WTC11 (cell line): ENCODE results near the gene HS3ST4. TPM values are rescaled to one million over a fixed set of nuclear protein-coding genes. Genes with fewer than 3 reads are reported as not detected.

Experiments
- ATAC-seq: fragments of 200-7000 bp; cut with Tn5 transposase; 2 replicates; pipeline ENCODE4 v1.10.0; 2021; ENCODE audit warnings: mild to moderate bottlenecking, moderate library complexity
- CTCF ChIA-PET: fragments of 300-600 bp; sonication (Branson Sonifier 250); formaldehyde crosslinking; loops from one replicate; lab custom pipeline; 2021; ENCODE audit warnings: antibody characterized with exemption; lab: Charles Lee
- POLR2A ChIA-PET: fragments of 350-600 bp; sonication (Branson Sonifier 250); formaldehyde crosslinking; loops from one replicate; lab custom pipeline; 2021; ENCODE audit warnings: antibody characterized with exemption; lab: Charles Lee
- DNase-seq: peaks from one replicate; pipeline ENCODE4 v3.0.0; 2021; ENCODE audit warnings: low spot score
- H3K27ac Mint-ChIP-seq: 2 replicates; pipeline ENCODE4 v1.8.0; 2021; ENCODE audit warnings: mixed read lengths
- H3K27me3 Mint-ChIP-seq: 2 replicates; pipeline ENCODE4 v1.8.0; 2021; ENCODE audit warnings: low read depth, mild to moderate bottlenecking, moderate library complexity, mixed read lengths
- H3K36me3 Mint-ChIP-seq: 2 replicates; pipeline ENCODE4 v1.8.0; 2021; ENCODE audit warnings: mixed read lengths
- H3K4me1 Mint-ChIP-seq: 2 replicates; pipeline ENCODE4 v1.8.0; 2022; ENCODE audit warnings: mixed read lengths
- H3K4me3 Mint-ChIP-seq: 2 replicates; pipeline ENCODE4 v1.8.0; 2021; ENCODE audit warnings: mild to moderate bottlenecking, moderate library complexity, mixed read lengths
- H3K9me3 Mint-ChIP-seq: 2 replicates; pipeline ENCODE4 v1.8.0; 2021; ENCODE audit warnings: mixed read lengths
- GABPB1 ChIP-seq: sonication (generic); formaldehyde crosslinking; IDR thresholded peaks from 2 replicates; pipeline ENCODE4 v1.8.1; 2023; ENCODE audit warnings: mild to moderate bottlenecking, missing genetic modification reagents
- GRHL2 ChIP-seq: fragments of 250-450 bp; sonication (Bioruptor Pico); IDR thresholded peaks from 2 replicates; pipeline ENCODE4 v1.8.0; 2022; ENCODE audit warnings: mild to moderate bottlenecking, moderate library complexity; ENCODE audit not compliant: insufficient replicate concordance, severe bottlenecking
- HMGXB4 ChIP-seq: sonication (generic); formaldehyde crosslinking; IDR thresholded peaks from 2 replicates; pipeline ENCODE4 v1.8.1; 2023; ENCODE audit warnings: mild to moderate bottlenecking, moderate library complexity, missing genetic modification reagents
- IRF1 ChIP-seq: sonication (generic); formaldehyde crosslinking; IDR thresholded peaks from 2 replicates; pipeline ENCODE4 v1.8.0; 2023; ENCODE audit warnings: missing genetic modification reagents
- JAZF1 ChIP-seq: fragments of 250-450 bp; sonication (Bioruptor Pico); IDR thresholded peaks from 2 replicates; pipeline ENCODE4 v1.9.0; 2021; ENCODE audit warnings: moderate library complexity, mild to moderate bottlenecking, inconsistent platforms
- PREB ChIP-seq: sonication (generic); formaldehyde crosslinking; IDR thresholded peaks from 2 replicates; pipeline ENCODE4 v1.8.1; 2022; ENCODE audit warnings: mild to moderate bottlenecking, missing genetic modification reagents, moderate library complexity, borderline replicate concordance
- TEAD1 ChIP-seq: sonication (generic); formaldehyde crosslinking; IDR thresholded peaks from 2 replicates; pipeline ENCODE4 v1.8.0; 2022; ENCODE audit warnings: mild to moderate bottlenecking, missing genetic modification reagents
- ZNF263 ChIP-seq: sonication (generic); formaldehyde crosslinking; IDR thresholded peaks from 2 replicates; pipeline ENCODE4 v1.8.1; 2022; ENCODE audit warnings: low read depth, mild to moderate bottlenecking, moderate library complexity, missing genetic modification reagents
- ZNF512 ChIP-seq: sonication (generic); formaldehyde crosslinking; IDR thresholded peaks from 2 replicates; pipeline ENCODE4 v1.8.1; 2022; ENCODE audit warnings: missing genetic modification reagents, borderline replicate concordance
- total RNA-seq: library from RNA; stranded (reverse); gene quantifications from 3 replicates; pipeline ENCODE4 v1.2.3, GENCODE V29; 2021
- TF ChIP-seq, protein P1 (sequence below): sonication (generic); formaldehyde crosslinking; IDR thresholded peaks from 2 replicates; pipeline ENCODE4 v1.8.1; 2023; ENCODE audit warnings: mild to moderate bottlenecking, missing genetic modification reagents, moderate library complexity
- TF ChIP-seq, protein P2 (sequence below): fragments of 250-450 bp; sonication (Bioruptor Pico); IDR thresholded peaks from 2 replicates; pipeline ENCODE4 v1.8.0; 2021; ENCODE audit warnings: mild to moderate bottlenecking
- TF ChIP-seq, protein P3 (sequence below): sonication (generic); formaldehyde crosslinking; IDR thresholded peaks from 2 replicates; pipeline ENCODE4 v1.8.1; 2022; ENCODE audit warnings: mild to moderate bottlenecking, moderate library complexity, missing genetic modification reagents
- TF ChIP-seq, protein P4 (sequence below): fragments of 250-450 bp; sonication (Bioruptor Pico); IDR thresholded peaks from 2 replicates; pipeline ENCODE4 v2.1.2; 2022; ENCODE audit warnings: mild to moderate bottlenecking, moderate library complexity

The HS3ST4 gene
- total RNA-seq, 1 experiment from 2014 or later, result 5.4 TPM

- peaks cover 23% of the 10 kb centered on the region for H3K36me3 Mint-ChIP-seq
- ATAC-seq, result no peak
- DNase-seq, result no peak
- no peaks in the 10 kb centered on the region; the same call in 1 of the 2 replicates for H3K27me3 Mint-ChIP-seq
- CTCF ChIA-PET, result no interaction called here
- no peak for TF ChIP-seq IRF1 (CRISPR knock-in tag)
- TF ChIP-seq, protein P1, sequence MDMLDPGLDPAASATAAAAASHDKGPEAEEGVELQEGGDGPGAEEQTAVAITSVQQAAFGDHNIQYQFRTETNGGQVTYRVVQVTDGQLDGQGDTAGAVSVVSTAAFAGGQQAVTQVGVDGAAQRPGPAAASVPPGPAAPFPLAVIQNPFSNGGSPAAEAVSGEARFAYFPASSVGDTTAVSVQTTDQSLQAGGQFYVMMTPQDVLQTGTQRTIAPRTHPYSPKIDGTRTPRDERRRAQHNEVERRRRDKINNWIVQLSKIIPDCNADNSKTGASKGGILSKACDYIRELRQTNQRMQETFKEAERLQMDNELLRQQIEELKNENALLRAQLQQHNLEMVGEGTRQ (CRISPR knock-in tag), result peak; percentile 51
- TF ChIP-seq, all 79 proteins: peak for 1
- POLR2A ChIA-PET, result no interaction called here
- Mint-ChIP-seq H3K9me3 (peaks cover 19% of the 10 kb centered on the region), H3K27ac (peak overlapping the region; percentile 39), H3K4me1 (peaks cover 89% of the 10 kb centered on the region), H3K4me3 (0 out of 2 replicates have a peak overlapping the region, but pooled peaks have one; percentile 18)
Observed at GRCh38 chr16:26053889-26054288, 362.1 kb downstream of the HS3ST4 start.

DNA sequence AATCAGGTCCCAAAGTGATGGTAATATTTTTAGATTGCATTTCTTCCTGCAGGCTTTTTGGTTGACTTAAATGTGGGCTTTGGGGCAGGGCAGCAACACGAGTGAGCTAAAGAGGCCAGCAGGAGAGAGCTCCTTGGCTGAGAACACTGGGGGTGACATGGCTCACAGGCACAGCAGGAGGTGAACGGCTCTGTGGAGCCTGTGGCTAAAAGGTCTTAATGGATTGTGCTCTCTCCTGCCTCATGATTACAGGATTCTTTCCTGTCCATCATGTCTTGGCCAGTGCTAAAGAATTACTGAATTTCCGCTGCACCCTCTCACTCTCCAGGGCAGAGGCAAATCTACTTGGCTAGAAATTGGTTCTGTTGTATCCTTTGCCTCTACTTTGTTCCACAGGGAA is 366.6 kb downstream of the HS3ST4 start:
- peaks cover 2% of the 10 kb centered on the region for H3K27me3 Mint-ChIP-seq
- peaks cover 21% of the 10 kb centered on the region for H3K9me3 Mint-ChIP-seq
- DNase-seq, result peak; percentile 21
- peaks cover 20% of the 10 kb centered on the region for H3K36me3 Mint-ChIP-seq
- ATAC-seq, result no peak
- peak overlapping the region; percentile 52 for H3K27ac Mint-ChIP-seq
- POLR2A ChIA-PET, result no interaction called here
- TF ChIP-seq IRF1 (CRISPR knock-in tag) (no peak), JAZF1 (no peak), PREB (CRISPR knock-in tag) (no peak)
- TF ChIP-seq, protein P1 (CRISPR knock-in tag), result no peak
- TF ChIP-seq, protein P2, sequence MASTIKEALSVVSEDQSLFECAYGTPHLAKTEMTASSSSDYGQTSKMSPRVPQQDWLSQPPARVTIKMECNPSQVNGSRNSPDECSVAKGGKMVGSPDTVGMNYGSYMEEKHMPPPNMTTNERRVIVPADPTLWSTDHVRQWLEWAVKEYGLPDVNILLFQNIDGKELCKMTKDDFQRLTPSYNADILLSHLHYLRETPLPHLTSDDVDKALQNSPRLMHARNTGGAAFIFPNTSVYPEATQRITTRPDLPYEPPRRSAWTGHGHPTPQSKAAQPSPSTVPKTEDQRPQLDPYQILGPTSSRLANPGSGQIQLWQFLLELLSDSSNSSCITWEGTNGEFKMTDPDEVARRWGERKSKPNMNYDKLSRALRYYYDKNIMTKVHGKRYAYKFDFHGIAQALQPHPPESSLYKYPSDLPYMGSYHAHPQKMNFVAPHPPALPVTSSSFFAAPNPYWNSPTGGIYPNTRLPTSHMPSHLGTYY, result no peak
- TF ChIP-seq, all 79 proteins: peak for 0
- Mint-ChIP-seq H3K4me3 (no peak overlapping the region), H3K4me1 (peaks cover 60% of the 10 kb centered on the region)
- CTCF ChIA-PET, result no interaction called here

- Mint-ChIP-seq H3K27ac (peak overlapping the region; percentile 86), H3K27me3 (no peaks in the 10 kb centered on the region; the same call in 1 of the 2 replicates), H3K4me3 (peak overlapping the region; percentile 12; the same call in 1 of the 2 replicates), H3K9me3 (peaks cover 4% of the 10 kb centered on the region; the same call in 1 of the 2 replicates), H3K36me3 (peaks cover 4% of the 10 kb centered on the region), H3K4me1 (peaks cover 28% of the 10 kb centered on the region)
- no peak for ATAC-seq
- ChIA-PET POLR2A (interaction anchor here (1.0 kb wide), 1 partner anchor 63 kb away, joined by 3 read pairs; no protein-coding TSS in a partner anchor), CTCF (no interaction called here)
- no peak for DNase-seq
- TF ChIP-seq HMGXB4 (CRISPR knock-in tag), result no peak
- TF ChIP-seq, protein P3, sequence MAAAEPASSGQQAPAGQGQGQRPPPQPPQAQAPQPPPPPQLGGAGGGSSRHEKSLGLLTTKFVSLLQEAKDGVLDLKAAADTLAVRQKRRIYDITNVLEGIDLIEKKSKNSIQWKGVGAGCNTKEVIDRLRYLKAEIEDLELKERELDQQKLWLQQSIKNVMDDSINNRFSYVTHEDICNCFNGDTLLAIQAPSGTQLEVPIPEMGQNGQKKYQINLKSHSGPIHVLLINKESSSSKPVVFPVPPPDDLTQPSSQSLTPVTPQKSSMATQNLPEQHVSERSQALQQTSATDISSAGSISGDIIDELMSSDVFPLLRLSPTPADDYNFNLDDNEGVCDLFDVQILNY (CRISPR knock-in tag), result no peak
- TF ChIP-seq ZNF512 (CRISPR knock-in tag), result no peak
- no peak for TF ChIP-seq GRHL2 (CRISPR knock-in tag)
- no peak for TF ChIP-seq ZNF263 (CRISPR knock-in tag)
- no peak for TF ChIP-seq TEAD1 (CRISPR knock-in tag)
- no peak for TF ChIP-seq GABPB1
- TF ChIP-seq, protein P4, sequence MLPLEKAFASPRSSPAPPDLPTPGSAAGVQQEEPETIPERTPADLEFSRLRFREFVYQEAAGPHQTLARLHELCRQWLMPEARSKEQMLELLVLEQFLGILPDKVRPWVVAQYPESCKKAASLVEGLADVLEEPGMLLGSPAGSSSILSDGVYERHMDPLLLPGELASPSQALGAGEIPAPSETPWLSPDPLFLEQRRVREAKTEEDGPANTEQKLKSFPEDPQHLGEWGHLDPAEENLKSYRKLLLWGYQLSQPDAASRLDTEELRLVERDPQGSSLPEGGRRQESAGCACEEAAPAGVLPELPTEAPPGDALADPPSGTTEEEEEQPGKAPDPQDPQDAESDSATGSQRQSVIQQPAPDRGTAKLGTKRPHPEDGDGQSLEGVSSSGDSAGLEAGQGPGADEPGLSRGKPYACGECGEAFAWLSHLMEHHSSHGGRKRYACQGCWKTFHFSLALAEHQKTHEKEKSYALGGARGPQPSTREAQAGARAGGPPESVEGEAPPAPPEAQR (CRISPR knock-in tag), result no peak
Observed at GRCh38 chr16:26070302-26071100, 378.7 kb downstream of the HS3ST4 start.
